ENCODE data around the gene ERBB4. TPM values are rescaled to one million over a fixed set of nuclear protein-coding genes. Genes with fewer than 3 reads are reported as not detected.

ERBB4 gene
- total and polyA plus RNA-seq, 2 of the 8 experiments (the other 6 are each of a cell fraction or from before 2014, with no cell fraction given), result 0.34 to 1.3 TPM

GRCh38 chr2:211328126-211328525 is 1210.5 kb downstream of the ERBB4 start:
- H3K9ac ChIP-seq (replicated peaks in 1 of 4; ENCODE audit: extremely low read depth in 1 of 4, low read depth in 3 of 4, low read length in 3 of 4), result no peak overlapping the region
- TF ChIP-seq JUN (IDR thresholded peaks at IDR 0.05; ENCODE audit: low read depth, low read length) (no peak), BCL11A (IDR thresholded peaks at IDR 0.05; ENCODE audit: low read depth in 2 of 2, low read length in 2 of 2) (no peak), MAFK (IDR thresholded peaks at IDR 0.05; ENCODE audit: low read depth, low read length) (no peak)
- TF ChIP-seq, protein P1, sequence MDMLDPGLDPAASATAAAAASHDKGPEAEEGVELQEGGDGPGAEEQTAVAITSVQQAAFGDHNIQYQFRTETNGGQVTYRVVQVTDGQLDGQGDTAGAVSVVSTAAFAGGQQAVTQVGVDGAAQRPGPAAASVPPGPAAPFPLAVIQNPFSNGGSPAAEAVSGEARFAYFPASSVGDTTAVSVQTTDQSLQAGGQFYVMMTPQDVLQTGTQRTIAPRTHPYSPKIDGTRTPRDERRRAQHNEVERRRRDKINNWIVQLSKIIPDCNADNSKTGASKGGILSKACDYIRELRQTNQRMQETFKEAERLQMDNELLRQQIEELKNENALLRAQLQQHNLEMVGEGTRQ (IDR thresholded peaks at IDR 0.05; ENCODE audit: low read length), result no peak
- H2BK12ac ChIP-seq (ENCODE audit: low read depth, low read length), result no peak overlapping the region
- H3K23me2 ChIP-seq (ENCODE audit: low read depth, low read length), result no peaks in the 10 kb centered on the region
- H3K4ac ChIP-seq (replicated peaks; ENCODE audit: insufficient read length, low read depth, low read length), result no peak overlapping the region
- H3K27ac ChIP-seq (ENCODE audit: low read depth, low read length), result no peak overlapping the region
- CTCF ChIA-PET (ENCODE audit: partially characterized antibody), result interaction anchor here (1.3 kb wide), 1 partner anchor 18 kb away, joined by 3 read pairs; no protein-coding TSS in a partner anchor
- no peak overlapping the region for H4K91ac ChIP-seq (replicated peaks; ENCODE audit: insufficient read length, low read length)
- H2BK15ac ChIP-seq (ENCODE audit: low read length), result no peak overlapping the region
- H3K23ac ChIP-seq (ENCODE audit: insufficient read length), result no peak overlapping the region
- no peak overlapping the region for H3K18ac ChIP-seq (ENCODE audit: extremely low read depth, low read length)
- no peak overlapping the region for H3K4me2 ChIP-seq (ENCODE audit: insufficient read depth in 1 of 2, low read depth in 2 of 2, low read length in 2 of 2)
- H2AK5ac ChIP-seq (ENCODE audit: low read depth, low read length), result no peak overlapping the region
- no peak overlapping the region for H2BK5ac ChIP-seq (ENCODE audit: low read depth, low read length)
- H3K27me3 ChIP-seq (replicated peaks in 1 of 4; ENCODE audit: control insufficient read depth in 3 of 4, extremely low read depth in 1 of 4, insufficient read depth in 3 of 4, low read length in 3 of 4), result no peaks in the 10 kb centered on the region
- H3K4me3 ChIP-seq (ENCODE audit: extremely low read depth in 1 of 4, insufficient read depth in 2 of 4, low read depth in 3 of 4, low read length in 4 of 4), result no peak overlapping the region
- H3K79me1 ChIP-seq (ENCODE audit: low read depth, low read length), result no peaks in the 10 kb centered on the region
- DNase-seq (ENCODE audit: low read depth in 1 of 2, low spot score in 2 of 2), result no peak
- FAIRE-seq, result no peak
- H3K9me3 ChIP-seq (ENCODE audit: insufficient read depth in 2 of 2, low read depth in 1 of 2, low read length in 1 of 2), result no peaks in the 10 kb centered on the region
- no peak overlapping the region for H2AFZ ChIP-seq (ENCODE audit: low read length)
- no peak overlapping the region for H4K5ac ChIP-seq (ENCODE audit: insufficient read length, low read depth, low read length)
- no peak overlapping the region for H4K8ac ChIP-seq (ENCODE audit: extremely low read depth, insufficient read depth, low read length)
- POLR2A ChIA-PET (ENCODE audit: partially characterized antibody), result no interaction called here
- H2BK20ac ChIP-seq (ENCODE audit: low read length), result no peak overlapping the region
- no peak overlapping the region for H3K56ac ChIP-seq (replicated peaks; ENCODE audit: insufficient read length, low read depth, low read length)
- H3K14ac ChIP-seq (ENCODE audit: insufficient read length), result no peak overlapping the region
- H3K36me3 ChIP-seq (ENCODE audit: control insufficient read depth in 2 of 4, insufficient read depth in 4 of 4, low read length in 3 of 4), result no peaks in the 10 kb centered on the region
- 96% methylated on average over 2 of the region's 2 CpGs; no CpG with 5 or more reads in 1 of the 2 experiments for WGBS, 2 experiments (ENCODE audit: extremely low coverage in 1 of 2, insufficient coverage in 1 of 2, insufficient read length in 1 of 2, insufficient replicate concordance in 2 of 2, low coverage in 1 of 2, low lambda C conversion rate in 2 of 2, missing lambda C conversion rate in 1 of 2)
- H4K20me1 ChIP-seq (replicated peaks in 1 of 2; ENCODE audit: control insufficient read depth in 1 of 2, insufficient read depth in 2 of 2, low read length in 2 of 2), result no peaks in the 10 kb centered on the region
- H3K4me1 ChIP-seq (replicated peaks in 1 of 4; ENCODE audit: control insufficient read depth in 3 of 4, insufficient read depth in 4 of 4, low read length in 3 of 4), result peaks cover 0 to 13% (median 0%) of the 10 kb centered on the region in 4 experiments; a peak in 2 of 7 replicates
- no peak overlapping the region for H2BK120ac ChIP-seq (replicated peaks; ENCODE audit: low read depth, low read length)
- H3K79me2 ChIP-seq (ENCODE audit: control insufficient read depth in 1 of 2, insufficient read depth in 2 of 2, low read length in 2 of 2), result no peaks in the 10 kb centered on the region
